Heart left ventricle (tissue), 13 donors: ENCODE results near the gene KDM4B.

Experiments used
- POLR2A ChIP-seq, 2 donors: fragments of 450-650 bp; IDR thresholded peaks; one replicate each; pipeline ENCODE4 v1.6.1; 2017; ENCODE audit warnings: antibody characterized with exemption in 2 of 2, mild to moderate bottlenecking in 2 of 2, moderate library complexity in 2 of 2
- TF ChIP-seq, protein P1 (sequence below), 12 donors: fragments of 200-600 bp; sonication (generic) in 4 of 12; IDR thresholded peaks; one replicate each; pipeline versions ENCODE4 v1.5.0 to v1.8.0; 2018 to 2022; ENCODE audit warnings: antibody characterized with exemption in 12 of 12, mild to moderate bottlenecking in 5 of 12
- donor health status: ischemic (EF 13 %, LVEDD 7.1; RV severe dilation, severe dysfunction).
- donor health status: DM: no; HTN: yes; CAD: no.
- donor health status: DM: no; HTN: no; CAD: no.
- donor health status: ischemic (EF 25% LVEDD 6.9; RV normal size, moderate dysfunction).
- donor health status: ischemic (EF 25% LVEDD 5.7; RV mildly dilated, moderate dysfunction).
- donor health status: ischemic (EF 35%, LVEDD 5.7; RV mildly dilated, moderate dysfunction).
- donor health status: nonischemic (EF 11% LVEDD 7.7; RV severe dilation, severe dysfunction).
- donor health status: DM: yes; HTN: yes; CAD: no.
- donor health status: PGD.
- donor health status: ischemic (EF 29% LVEDD 5.4; RV normal size, mild dysfunction).
- donor health status: nonischemic (EF 23%, LVEDD 6.1; RV moderate dilation, normal function).

DNA sequence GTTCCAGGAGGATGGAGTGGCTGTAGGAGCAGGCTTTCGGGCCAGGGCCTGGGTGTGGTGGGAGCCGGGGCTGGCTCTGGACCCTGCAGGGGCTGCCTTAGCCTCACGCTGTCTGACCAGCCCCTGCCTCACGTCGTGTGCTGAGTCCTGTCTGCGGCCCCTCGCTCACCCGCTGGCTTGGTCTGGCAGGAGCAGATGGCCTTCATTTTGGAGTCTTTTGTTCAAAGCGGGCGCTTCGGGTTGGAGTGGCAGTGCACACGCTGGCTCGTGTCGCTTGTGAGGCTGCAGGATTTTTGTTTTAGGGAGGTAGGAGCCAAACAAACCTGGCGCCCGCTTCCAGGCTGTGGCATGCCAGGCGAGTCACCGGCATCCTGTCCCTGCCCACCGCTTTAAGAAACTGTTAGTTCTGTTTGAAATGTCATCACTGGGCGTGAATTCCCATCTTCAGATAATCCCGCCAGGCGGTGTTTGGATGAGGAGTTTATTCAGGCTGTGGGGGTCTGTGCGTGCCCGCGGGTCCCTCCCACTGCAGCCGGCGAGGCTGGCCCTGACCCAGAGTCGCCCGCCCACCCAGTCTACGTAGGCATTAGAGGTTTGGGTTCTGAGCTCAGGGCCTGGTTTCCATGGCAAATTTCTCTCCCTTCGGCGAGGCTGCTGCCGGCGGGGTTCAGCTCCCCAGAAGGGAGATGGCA is 89.8 kb downstream of the KDM4B start:
- TF ChIP-seq POLR2A (IDR thresholded peaks at IDR 0.05) = no peak
- TF ChIP-seq, protein P1, sequence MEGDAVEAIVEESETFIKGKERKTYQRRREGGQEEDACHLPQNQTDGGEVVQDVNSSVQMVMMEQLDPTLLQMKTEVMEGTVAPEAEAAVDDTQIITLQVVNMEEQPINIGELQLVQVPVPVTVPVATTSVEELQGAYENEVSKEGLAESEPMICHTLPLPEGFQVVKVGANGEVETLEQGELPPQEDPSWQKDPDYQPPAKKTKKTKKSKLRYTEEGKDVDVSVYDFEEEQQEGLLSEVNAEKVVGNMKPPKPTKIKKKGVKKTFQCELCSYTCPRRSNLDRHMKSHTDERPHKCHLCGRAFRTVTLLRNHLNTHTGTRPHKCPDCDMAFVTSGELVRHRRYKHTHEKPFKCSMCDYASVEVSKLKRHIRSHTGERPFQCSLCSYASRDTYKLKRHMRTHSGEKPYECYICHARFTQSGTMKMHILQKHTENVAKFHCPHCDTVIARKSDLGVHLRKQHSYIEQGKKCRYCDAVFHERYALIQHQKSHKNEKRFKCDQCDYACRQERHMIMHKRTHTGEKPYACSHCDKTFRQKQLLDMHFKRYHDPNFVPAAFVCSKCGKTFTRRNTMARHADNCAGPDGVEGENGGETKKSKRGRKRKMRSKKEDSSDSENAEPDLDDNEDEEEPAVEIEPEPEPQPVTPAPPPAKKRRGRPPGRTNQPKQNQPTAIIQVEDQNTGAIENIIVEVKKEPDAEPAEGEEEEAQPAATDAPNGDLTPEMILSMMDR (IDR thresholded peaks at IDR 0.05) = no peak
